Esophagus muscularis mucosa (tissue), 4 donors: ENCODE data around the gene SMARCA1. TPM values are rescaled to one million over a fixed set of nuclear protein-coding genes. Genes with fewer than 3 reads are reported as not detected.
A peak's percentile ranks its signal among the peaks of the same experiment; 100 is the strongest.

ENCODE experiments used
- DNase-seq: peaks from one replicate; pipeline ENCODE4 v3.0.0-alpha.2; 2017; ENCODE audit errors: extremely low spot score
- H3K27ac ChIP-seq, 4 donors: fragments of 200-600 bp; sonication (generic); replicated peaks in 1 of 4; 1 replicate in 3 of 4; 2 replicates in 1 of 4; pipeline ENCODE4 v1.5.1; 2016 to 2019; ENCODE audit warnings: mild to moderate bottlenecking in 1 of 4
- H3K27me3 ChIP-seq, 4 donors: fragments of 200-600 bp; sonication (generic); one replicate each; pipeline versions ENCODE4 v1.5.1 to v1.6.0; 2016 to 2019
- H3K36me3 ChIP-seq, 4 donors: fragments of 200-600 bp; sonication (generic); one replicate each; pipeline ENCODE4 v1.5.1; 2016 to 2019
- H3K4me1 ChIP-seq, 4 donors: fragments of 200-600 bp; sonication (generic); one replicate each; pipeline ENCODE4 v1.5.1; 2016 to 2019
- H3K4me3 ChIP-seq, 4 donors: fragments of 200-600 bp; sonication (generic); 1 replicate in 2 of 4; 2 replicates in 2 of 4; pipeline ENCODE4 v1.5.1; 2016 to 2019; ENCODE audit warnings: mild to moderate bottlenecking in 4 of 4, moderate library complexity in 1 of 4
- H3K9me3 ChIP-seq, 4 donors: fragments of 200-600 bp; sonication (generic); 1 replicate in 3 of 4; 2 replicates in 1 of 4; pipeline ENCODE4 v1.5.1; 2016 to 2019
- EP300 ChIP-seq: sonication (generic); formaldehyde crosslinking; IDR thresholded peaks from one replicate; pipeline ENCODE4 v1.6.1; 2017; ENCODE audit warnings: antibody characterized with exemption
- POLR2A ChIP-seq: fragments of 450-650 bp; IDR thresholded peaks from one replicate; pipeline ENCODE4 v1.6.1; 2017; ENCODE audit warnings: antibody characterized with exemption, moderate library complexity, mild to moderate bottlenecking, low read depth
- POLR2AphosphoS5 ChIP-seq, 2 donors: sonication (generic); formaldehyde crosslinking; IDR thresholded peaks; one replicate each; pipeline ENCODE4 v1.6.1; 2017; ENCODE audit warnings: antibody characterized with exemption in 2 of 2
- WGBS: methylation state at CpG from one replicate; pipeline ENCODE4 v1.1.5; 2018; 5-methylcytosine and 5-hydroxymethylcytosine counted together
- intact Hi-C: fragments of 100-400 bp; cut with DNase I; formaldehyde crosslinking; loops from one replicate; pipeline ENCODE4 v1.15.1; 2023
- total RNA-seq, 4 donors: library from RNA; depleted of rRNA; stranded (reverse); fragments of >200 nt; gene quantifications; one replicate each; pipeline versions ENCODE4 v1.1.0 to v1.2.1, GENCODE V29; 2016
- TF ChIP-seq, protein P1 (sequence below), 3 experiments: fragments of 200-600 bp in 2 of 3; fragments of 450-650 bp in 1 of 3; sonication (generic) in 2 of 3; IDR thresholded peaks; one replicate each; pipeline ENCODE4 v1.5.1; 2017 to 2019; ENCODE audit warnings: antibody characterized with exemption in 3 of 3, mild to moderate bottlenecking in 2 of 3, moderate library complexity in 1 of 3

SMARCA1 gene
- total RNA-seq, 4 donors from 2014 or later = 52.2 to 60.6 (median 55.7) TPM

DNA sequence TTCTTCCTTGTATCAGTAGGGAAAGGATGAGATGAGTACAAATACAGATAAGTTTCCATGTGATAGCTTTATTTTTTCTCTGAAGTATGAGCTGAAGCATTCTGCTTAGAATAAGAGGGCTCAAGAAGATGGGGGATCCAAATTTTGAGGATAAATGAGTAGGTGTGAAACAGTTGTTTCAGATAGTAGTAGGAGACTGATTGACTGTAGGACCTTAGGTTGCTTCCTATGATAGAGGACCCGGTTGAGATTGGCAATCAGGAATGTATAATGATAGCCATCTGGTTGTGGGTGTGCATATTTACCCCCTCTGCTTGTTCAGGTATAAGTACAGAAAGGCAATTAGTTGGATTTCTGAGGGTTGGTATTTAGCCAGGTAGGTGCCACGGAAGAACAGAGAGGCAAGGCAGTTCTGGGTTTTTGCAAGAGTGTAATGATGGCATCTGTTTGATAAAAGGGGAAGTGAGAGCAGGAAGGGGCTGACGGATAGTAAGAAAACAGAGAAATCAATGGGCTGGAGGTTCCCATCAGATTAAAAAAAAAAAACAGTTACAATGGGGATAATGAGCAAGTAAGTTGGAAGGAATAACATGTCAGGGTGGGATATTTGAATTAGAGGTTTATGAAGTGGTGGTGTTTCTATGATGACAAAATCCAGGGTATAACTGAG lies 30.5 kb upstream of the SMARCA1 start:
- DNase-seq = no peak
- intact Hi-C loops = no loop called here
- H3K4me3 ChIP-seq = no peak overlapping the region
- no peaks in the 10 kb centered on the region for H3K27me3 ChIP-seq
- H3K27ac ChIP-seq = no peak overlapping the region
- H3K36me3 ChIP-seq = peaks cover 0 to 22% (median 13%) of the 10 kb centered on the region in 4 donors
- peaks cover 0 to 16% (median 6%) of the 10 kb centered on the region in 4 donors for H3K4me1 ChIP-seq
- 82% methylated on average over 3 of the region's 3 CpGs for WGBS
- TF ChIP-seq, protein P1, sequence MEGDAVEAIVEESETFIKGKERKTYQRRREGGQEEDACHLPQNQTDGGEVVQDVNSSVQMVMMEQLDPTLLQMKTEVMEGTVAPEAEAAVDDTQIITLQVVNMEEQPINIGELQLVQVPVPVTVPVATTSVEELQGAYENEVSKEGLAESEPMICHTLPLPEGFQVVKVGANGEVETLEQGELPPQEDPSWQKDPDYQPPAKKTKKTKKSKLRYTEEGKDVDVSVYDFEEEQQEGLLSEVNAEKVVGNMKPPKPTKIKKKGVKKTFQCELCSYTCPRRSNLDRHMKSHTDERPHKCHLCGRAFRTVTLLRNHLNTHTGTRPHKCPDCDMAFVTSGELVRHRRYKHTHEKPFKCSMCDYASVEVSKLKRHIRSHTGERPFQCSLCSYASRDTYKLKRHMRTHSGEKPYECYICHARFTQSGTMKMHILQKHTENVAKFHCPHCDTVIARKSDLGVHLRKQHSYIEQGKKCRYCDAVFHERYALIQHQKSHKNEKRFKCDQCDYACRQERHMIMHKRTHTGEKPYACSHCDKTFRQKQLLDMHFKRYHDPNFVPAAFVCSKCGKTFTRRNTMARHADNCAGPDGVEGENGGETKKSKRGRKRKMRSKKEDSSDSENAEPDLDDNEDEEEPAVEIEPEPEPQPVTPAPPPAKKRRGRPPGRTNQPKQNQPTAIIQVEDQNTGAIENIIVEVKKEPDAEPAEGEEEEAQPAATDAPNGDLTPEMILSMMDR (IDR thresholded peaks at IDR 0.05) = no peak
- no peak for TF ChIP-seq POLR2A
- no peak for TF ChIP-seq EP300
- no peak for TF ChIP-seq POLR2AphosphoS5 (IDR thresholded peaks at IDR 0.05)
- H3K9me3 ChIP-seq = no peaks in the 10 kb centered on the region

- no peak for DNase-seq
- Histone ChIP-seq H3K4me1 (peaks cover 0 to 50% (median 23%) of the 10 kb centered on the region in 4 donors), H3K27ac (peak overlapping the region in 3 of 4 donors; percentile 26 to 52 (median 33)), H3K36me3 (peaks cover 0 to 13% (median 4%) of the 10 kb centered on the region in 4 donors), H3K9me3 (no peaks in the 10 kb centered on the region), H3K4me3 (no peak overlapping the region), H3K27me3 (no peaks in the 10 kb centered on the region)
- intact Hi-C loops = no loop called here
- TF ChIP-seq POLR2AphosphoS5 (IDR thresholded peaks at IDR 0.05) (no peak), POLR2A (no peak), EP300 (no peak)
- TF ChIP-seq, protein P1 (IDR thresholded peaks at IDR 0.05) = no peak
- 54% methylated on average over 1 of the region's 1 CpG for WGBS
These were observed 25.8 kb upstream of the SMARCA1 start for GRCh38 chrX:129549124-129549523.

DNA sequence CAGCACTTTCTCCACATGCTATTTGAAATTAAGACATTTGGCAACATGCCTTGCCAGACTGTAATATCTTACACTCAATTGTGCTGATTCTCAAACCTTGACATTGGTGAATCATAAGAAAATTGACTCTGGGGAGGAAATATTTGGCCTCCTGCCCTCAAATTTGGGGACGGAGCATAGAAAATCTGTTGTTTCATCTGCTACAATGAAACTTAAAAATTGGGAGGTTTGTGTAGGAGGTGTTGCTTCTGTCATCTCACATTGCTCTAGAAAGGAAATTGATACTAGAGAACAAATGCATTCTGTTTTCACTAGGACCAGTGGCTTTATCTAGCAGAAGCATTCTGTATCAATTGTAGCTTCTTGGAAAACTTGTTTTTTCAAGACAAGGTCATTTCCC lies 22.1 kb upstream of the SMARCA1 start:
- intact Hi-C loops = no loop called here
- 57% methylated on average over 1 of the region's 1 CpG for WGBS
- TF ChIP-seq EP300 = no peak
- no peak for TF ChIP-seq POLR2A
- TF ChIP-seq, protein P1 (IDR thresholded peaks at IDR 0.05) = no peak
- TF ChIP-seq POLR2AphosphoS5 (IDR thresholded peaks at IDR 0.05) = no peak

DNA sequence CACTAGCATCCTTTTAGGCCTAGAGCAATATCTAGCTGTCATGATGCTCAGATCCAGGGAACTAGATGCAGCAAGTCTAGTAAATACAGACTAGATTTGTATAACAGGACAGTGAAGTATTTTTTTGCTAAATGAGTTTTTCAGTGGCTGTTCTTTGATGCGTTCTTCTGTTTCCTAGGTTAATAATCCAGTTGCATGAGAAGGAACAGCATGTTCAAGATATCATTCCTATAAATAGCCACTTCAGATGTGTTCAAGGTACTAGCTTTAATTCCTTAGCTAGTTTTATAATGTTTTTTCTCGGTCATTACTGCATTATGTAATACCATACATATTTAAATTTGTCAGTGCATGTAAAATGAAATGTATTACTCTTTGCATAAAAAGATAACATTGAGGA lies 21.5 kb upstream of the SMARCA1 start:
- H3K4me1 ChIP-seq = peaks cover 0 to 80% (median 42%) of the 10 kb centered on the region in 4 donors
- no peaks in the 10 kb centered on the region for H3K9me3 ChIP-seq
- no peaks in the 10 kb centered on the region for H3K27me3 ChIP-seq
- peak overlapping the region; percentile 76 to 90 (median 82) for H3K27ac ChIP-seq
- no peak for DNase-seq
- no peak for TF ChIP-seq EP300
- TF ChIP-seq POLR2AphosphoS5 (IDR thresholded peaks at IDR 0.05) = peak in 1 of 2 donors; percentile 49
- intact Hi-C loops = no loop called here
- H3K36me3 ChIP-seq = peaks cover 0 to 13% (median 4%) of the 10 kb centered on the region in 4 donors
- no peak overlapping the region for H3K4me3 ChIP-seq
- WGBS = 67% methylated on average over 2 of the region's 2 CpGs

More for the DNA sequence above, 22.1 kb upstream of the SMARCA1 start:
- no peak overlapping the region for H3K4me3 ChIP-seq
- peaks cover 0 to 80% (median 43%) of the 10 kb centered on the region in 4 donors for H3K4me1 ChIP-seq
- H3K27me3 ChIP-seq = no peaks in the 10 kb centered on the region
- no peaks in the 10 kb centered on the region for H3K9me3 ChIP-seq
- peak overlapping the region; percentile 56 to 70 (median 65) for H3K27ac ChIP-seq
- peaks cover 0 to 13% (median 4%) of the 10 kb centered on the region in 4 donors for H3K36me3 ChIP-seq
- DNase-seq = no peak

DNA sequence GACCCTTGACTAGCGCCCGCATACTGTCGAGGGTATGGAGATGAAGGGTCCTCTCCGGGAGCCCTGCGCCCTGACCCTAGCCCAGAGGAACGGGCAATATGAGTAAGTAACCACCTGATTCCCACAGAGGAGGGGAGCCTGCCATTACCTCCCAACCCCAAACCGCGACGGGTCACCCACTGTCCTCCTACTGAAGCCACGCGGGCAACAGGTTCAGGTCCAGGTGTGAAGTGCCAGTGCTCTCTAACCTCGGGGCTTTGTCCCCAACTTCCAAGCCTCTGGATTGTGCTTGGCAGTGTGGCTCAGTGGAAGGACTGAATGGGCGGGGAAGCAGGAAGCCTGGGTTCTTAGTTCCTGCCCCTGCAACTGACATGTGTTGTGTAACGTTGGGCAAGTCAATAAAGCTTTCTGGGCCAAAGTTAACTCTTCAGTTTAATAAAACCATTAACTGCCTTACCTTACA lies 17.5 kb upstream of the SMARCA1 start:
- H3K4me3 ChIP-seq = peak overlapping the region; percentile 66 to 78 (median 68)
- peak overlapping the region; percentile 88 to 90 (median 89) for H3K27ac ChIP-seq
- no peaks in the 10 kb centered on the region for H3K27me3 ChIP-seq
- intact Hi-C loops = no loop called here
- peaks cover 0 to 3% (median 0%) of the 10 kb centered on the region in 4 donors for H3K36me3 ChIP-seq
- DNase-seq = no peak
- H3K4me1 ChIP-seq = peaks cover 0 to 44% (median 32%) of the 10 kb centered on the region in 4 donors
- H3K9me3 ChIP-seq = no peaks in the 10 kb centered on the region
- WGBS = 62% methylated on average over 5 of the region's 14 CpGs
- TF ChIP-seq POLR2AphosphoS5 (IDR thresholded peaks at IDR 0.05) (peak in 1 of 2 donors; percentile 42), POLR2A (no peak), EP300 (no peak)
- TF ChIP-seq, protein P1 (IDR thresholded peaks at IDR 0.05) = no peak
